ENCODE measurements around the gene ESYT2. TPM values are rescaled to one million over a fixed set of nuclear protein-coding genes. Genes with fewer than 3 reads are reported as not detected.

The ESYT2 gene
- total RNA-seq, 4 donors from 2014 or later, result 68.3 to 95.8 (median 82.6) TPM

DNA sequence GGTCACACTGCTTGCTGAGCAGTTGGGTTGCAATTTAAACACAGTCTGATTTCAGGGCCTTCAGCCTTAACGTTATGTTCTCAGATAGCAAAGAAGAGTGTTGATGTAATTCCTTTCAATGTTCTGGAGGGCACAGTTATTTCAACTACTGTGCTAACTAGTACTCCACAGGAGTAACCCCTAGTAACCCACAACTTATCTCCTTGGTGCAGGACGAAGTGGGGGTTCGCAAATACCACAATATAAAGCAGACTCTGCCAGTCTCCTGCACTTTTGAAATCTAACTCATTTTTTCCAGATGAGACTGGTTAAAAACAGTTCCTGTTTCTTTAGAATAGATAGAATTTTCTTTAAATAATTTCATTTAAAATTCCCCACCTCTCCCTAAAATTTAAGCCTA, 77.6 kb downstream of the ESYT2 start:
- Histone ChIP-seq H3K36me3 (peaks cover 62% of the 10 kb centered on the region), H3K9me3 (no peaks in the 10 kb centered on the region), H3K4me3 (no peak overlapping the region), H3K27me3 (no peaks in the 10 kb centered on the region), H3K4me1 (no peaks in the 10 kb centered on the region), H3K27ac (no peak overlapping the region)
- 90% methylated on average over 3 of the region's 3 CpGs for WGBS
- no peak for DNase-seq (ENCODE audit: low spot score in 2 of 2)
- no peak for TF ChIP-seq POLR2AphosphoS5 (IDR thresholded peaks at IDR 0.05)
- TF ChIP-seq, protein P1, sequence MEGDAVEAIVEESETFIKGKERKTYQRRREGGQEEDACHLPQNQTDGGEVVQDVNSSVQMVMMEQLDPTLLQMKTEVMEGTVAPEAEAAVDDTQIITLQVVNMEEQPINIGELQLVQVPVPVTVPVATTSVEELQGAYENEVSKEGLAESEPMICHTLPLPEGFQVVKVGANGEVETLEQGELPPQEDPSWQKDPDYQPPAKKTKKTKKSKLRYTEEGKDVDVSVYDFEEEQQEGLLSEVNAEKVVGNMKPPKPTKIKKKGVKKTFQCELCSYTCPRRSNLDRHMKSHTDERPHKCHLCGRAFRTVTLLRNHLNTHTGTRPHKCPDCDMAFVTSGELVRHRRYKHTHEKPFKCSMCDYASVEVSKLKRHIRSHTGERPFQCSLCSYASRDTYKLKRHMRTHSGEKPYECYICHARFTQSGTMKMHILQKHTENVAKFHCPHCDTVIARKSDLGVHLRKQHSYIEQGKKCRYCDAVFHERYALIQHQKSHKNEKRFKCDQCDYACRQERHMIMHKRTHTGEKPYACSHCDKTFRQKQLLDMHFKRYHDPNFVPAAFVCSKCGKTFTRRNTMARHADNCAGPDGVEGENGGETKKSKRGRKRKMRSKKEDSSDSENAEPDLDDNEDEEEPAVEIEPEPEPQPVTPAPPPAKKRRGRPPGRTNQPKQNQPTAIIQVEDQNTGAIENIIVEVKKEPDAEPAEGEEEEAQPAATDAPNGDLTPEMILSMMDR (IDR thresholded peaks at IDR 0.05), result no peak

DNA sequence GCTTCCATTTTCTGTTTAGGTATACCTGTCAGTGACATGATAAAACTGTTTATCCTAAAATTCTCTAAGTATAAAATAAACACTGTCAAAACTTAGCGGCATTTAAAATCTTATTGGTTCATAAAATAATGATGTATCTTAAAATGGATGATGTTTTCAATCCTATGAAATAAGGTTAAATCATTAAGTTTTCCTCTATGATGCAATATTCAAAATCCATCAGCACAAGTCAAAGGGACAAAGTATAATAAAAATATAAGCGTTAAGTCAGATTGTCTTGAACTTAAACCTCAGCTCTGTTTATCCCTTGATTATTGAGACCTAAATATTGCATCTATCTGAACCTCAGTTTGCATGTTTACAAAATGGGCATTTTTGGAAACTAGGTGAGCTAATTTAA, 78.1 kb downstream of the ESYT2 start:
- Histone ChIP-seq H3K4me3 (no peak overlapping the region), H3K36me3 (peaks cover 62% of the 10 kb centered on the region), H3K27ac (no peak overlapping the region), H3K4me1 (no peaks in the 10 kb centered on the region), H3K27me3 (no peaks in the 10 kb centered on the region), H3K9me3 (no peaks in the 10 kb centered on the region)
- 95% methylated on average over 2 of the region's 2 CpGs for WGBS
- TF ChIP-seq POLR2A (IDR thresholded peaks at IDR 0.05) (no peak), EP300 (IDR thresholded peaks at IDR 0.05) (no peak), POLR2AphosphoS5 (IDR thresholded peaks at IDR 0.05) (no peak)
- TF ChIP-seq, protein P1 (IDR thresholded peaks at IDR 0.05), result no peak
- DNase-seq (ENCODE audit: low spot score in 2 of 2), result no peak

DNA sequence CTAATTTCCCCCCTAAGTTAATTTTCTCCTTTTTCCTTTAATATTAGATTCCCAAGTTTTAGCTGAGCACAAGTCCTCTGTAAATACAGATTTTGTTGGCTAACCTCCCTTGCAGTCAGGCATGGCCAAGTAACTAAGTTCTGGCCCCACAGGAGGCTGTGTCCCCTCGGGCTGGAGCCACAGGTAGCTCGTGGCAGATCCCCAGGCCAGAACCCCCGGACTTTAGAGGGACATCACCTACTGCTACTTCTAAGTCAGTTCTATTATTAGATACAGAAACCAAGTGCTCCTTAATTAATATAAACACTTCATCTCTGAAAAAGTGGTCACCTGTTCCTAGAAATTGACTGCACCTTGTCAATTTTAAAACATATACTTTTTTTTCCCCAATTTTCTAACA, 78.6 kb downstream of the ESYT2 start:
- H3K9me3 ChIP-seq, result no peaks in the 10 kb centered on the region
- no peaks in the 10 kb centered on the region for H3K4me1 ChIP-seq
- H3K27me3 ChIP-seq, result no peaks in the 10 kb centered on the region
- H3K27ac ChIP-seq, result no peak overlapping the region
- H3K36me3 ChIP-seq, result peaks cover 62% of the 10 kb centered on the region
- WGBS, result 92% methylated on average over 3 of the region's 3 CpGs
- H3K4me3 ChIP-seq, result no peak overlapping the region
- no peak for DNase-seq (ENCODE audit: low spot score in 2 of 2)
- TF ChIP-seq POLR2A (IDR thresholded peaks at IDR 0.05) (no peak), POLR2AphosphoS5 (IDR thresholded peaks at IDR 0.05) (no peak), EP300 (IDR thresholded peaks at IDR 0.05) (no peak)
- TF ChIP-seq, protein P1 (IDR thresholded peaks at IDR 0.05), result no peak

DNA sequence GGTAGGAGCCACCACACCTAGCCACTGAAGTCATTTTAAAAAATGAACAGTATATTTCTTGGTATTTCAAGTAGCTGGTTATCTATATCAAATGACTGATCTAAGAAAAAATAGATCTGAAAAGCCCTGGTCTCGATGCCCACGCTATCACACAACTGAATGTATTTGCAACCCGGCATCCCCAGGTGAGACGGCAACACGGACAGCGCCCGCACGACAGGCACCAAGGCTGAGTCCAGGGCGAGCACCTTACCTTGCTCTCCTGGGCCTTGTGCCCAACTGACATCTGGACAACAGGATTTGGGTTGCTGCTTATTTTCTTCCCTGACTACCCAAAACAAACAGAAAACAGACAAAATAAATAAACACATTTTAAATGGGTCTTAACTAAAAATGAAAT, 79.9 kb downstream of the ESYT2 start:
- WGBS, result 90% methylated on average over 9 of the region's 9 CpGs
- no peak for DNase-seq (ENCODE audit: low spot score in 2 of 2)
- H3K27me3 ChIP-seq, result no peaks in the 10 kb centered on the region
- TF ChIP-seq POLR2AphosphoS5 (IDR thresholded peaks at IDR 0.05), result no peak
- no peak for TF ChIP-seq EP300 (IDR thresholded peaks at IDR 0.05)
- TF ChIP-seq, protein P1 (IDR thresholded peaks at IDR 0.05), result no peak
- TF ChIP-seq POLR2A (IDR thresholded peaks at IDR 0.05), result no peak
- peaks cover 61% of the 10 kb centered on the region for H3K36me3 ChIP-seq
- H3K4me3 ChIP-seq, result no peak overlapping the region
- no peaks in the 10 kb centered on the region for H3K9me3 ChIP-seq
- H3K4me1 ChIP-seq, result no peaks in the 10 kb centered on the region
- no peak overlapping the region for H3K27ac ChIP-seq

DNA sequence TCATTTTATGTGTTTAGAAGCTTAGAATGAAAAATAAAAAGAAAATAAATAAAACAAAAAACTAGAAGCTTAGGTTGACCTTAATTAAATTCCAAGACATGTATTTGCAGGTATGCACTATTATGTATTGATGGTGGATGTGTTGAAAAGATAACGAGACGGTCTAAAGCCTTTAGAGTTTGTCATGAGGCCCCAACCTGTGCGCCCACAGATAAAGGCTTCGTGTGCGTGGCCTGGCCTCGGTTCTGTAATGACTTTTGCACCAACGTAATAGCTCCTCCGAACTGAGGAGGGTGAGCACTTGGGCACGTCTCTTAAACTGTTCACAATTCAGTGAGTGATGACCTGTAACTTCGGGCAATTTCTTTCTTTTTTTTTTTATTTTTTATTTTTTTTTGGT, 81.0 kb downstream of the ESYT2 start:
- no peak overlapping the region for H3K4me3 ChIP-seq
- no peaks in the 10 kb centered on the region for H3K9me3 ChIP-seq
- 93% methylated on average over 10 of the region's 10 CpGs for WGBS
- no peaks in the 10 kb centered on the region for H3K27me3 ChIP-seq
- no peak for TF ChIP-seq POLR2A (IDR thresholded peaks at IDR 0.05)
- no peak for TF ChIP-seq EP300 (IDR thresholded peaks at IDR 0.05)
- DNase-seq (ENCODE audit: low spot score in 2 of 2), result no peak
- no peaks in the 10 kb centered on the region for H3K4me1 ChIP-seq
- H3K36me3 ChIP-seq, result peaks cover 69% of the 10 kb centered on the region
- H3K27ac ChIP-seq, result no peak overlapping the region

DNA sequence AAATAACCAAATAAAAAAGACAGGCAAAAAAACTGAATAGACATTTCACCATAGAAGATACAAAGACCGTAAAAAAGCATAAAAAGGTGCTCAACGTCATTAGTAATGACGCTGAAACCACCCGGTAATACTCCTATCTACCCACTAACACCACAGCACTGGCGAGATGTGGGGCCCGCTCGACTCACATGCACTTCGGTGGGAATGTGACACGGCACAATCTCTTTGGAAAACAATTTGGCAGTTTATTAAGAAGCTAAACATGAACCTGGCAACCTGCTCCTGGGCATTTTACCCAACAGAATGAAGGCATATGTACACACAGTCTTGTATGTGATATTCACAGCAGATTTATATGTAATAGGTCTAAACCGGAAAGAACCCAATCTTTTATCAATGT, 81.9 kb downstream of the ESYT2 start:
- H3K27ac ChIP-seq, result no peak overlapping the region
- H3K36me3 ChIP-seq, result peaks cover 75% of the 10 kb centered on the region
- TF ChIP-seq, protein P1 (IDR thresholded peaks at IDR 0.05), result no peak
- TF ChIP-seq EP300 (IDR thresholded peaks at IDR 0.05), result no peak
- no peak for TF ChIP-seq POLR2A (IDR thresholded peaks at IDR 0.05)
- TF ChIP-seq POLR2AphosphoS5 (IDR thresholded peaks at IDR 0.05), result no peak
- H3K9me3 ChIP-seq, result no peaks in the 10 kb centered on the region
- no peak for DNase-seq (ENCODE audit: low spot score in 2 of 2)
- 95% methylated on average over 10 of the region's 10 CpGs for WGBS
- no peak overlapping the region for H3K4me3 ChIP-seq
- H3K27me3 ChIP-seq, result no peaks in the 10 kb centered on the region
- no peaks in the 10 kb centered on the region for H3K4me1 ChIP-seq
